ENCODE data around the gene PITPNM2. TPM values are rescaled to one million over a fixed set of nuclear protein-coding genes. Genes with fewer than 3 reads are reported as not detected.

The PITPNM2 gene
- total RNA-seq = 16.5 TPM

DNA sequence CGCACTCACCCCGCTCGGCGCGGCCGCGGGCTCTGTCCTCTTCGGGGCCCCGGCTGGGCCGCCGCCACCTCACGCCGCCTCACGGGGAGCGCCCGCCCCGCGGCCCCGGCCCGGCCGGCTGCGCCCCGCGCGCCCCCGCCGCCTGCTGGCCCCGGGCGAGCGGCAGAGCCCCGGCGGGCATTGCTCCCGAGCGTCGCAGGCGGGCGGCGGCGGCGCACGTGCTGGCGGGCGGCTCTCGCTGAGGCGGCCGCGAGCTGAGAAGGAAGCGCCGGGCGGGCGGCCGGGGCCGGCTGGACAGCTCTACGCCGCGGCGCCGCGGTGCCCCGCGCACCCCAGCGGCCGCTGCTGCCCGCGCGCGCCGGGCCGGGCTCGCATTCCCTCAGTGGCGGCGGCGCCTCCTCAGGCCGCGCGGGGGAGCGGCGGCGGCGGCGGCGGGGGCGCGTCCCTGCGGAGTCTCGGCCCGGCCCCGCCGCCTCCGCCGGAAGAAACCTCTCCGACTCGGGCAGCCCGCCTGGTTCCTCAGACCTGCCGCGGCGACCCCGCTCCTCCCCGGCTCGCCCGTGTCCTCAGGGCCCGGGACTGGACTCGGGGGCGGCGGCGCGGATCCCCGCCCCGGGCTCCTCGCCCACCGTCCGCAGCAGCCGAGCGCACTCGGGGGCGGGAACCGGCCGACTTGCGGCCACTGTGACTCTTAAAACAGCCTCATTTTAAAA, at the start of gene PITPNM2:
Gene PITPNM2 (minus strand): TSS at position 347 of the 713 bp plus-strand sequence. CDS start 116,500 bp downstream, outside the sequence.

Other genes with a start within 250 kb of the PITPNM2 start
- 16.9 TPM for gene ABCB9, start 184.6 kb downstream of the PITPNM2 start, total RNA-seq
- 16.9 TPM for gene OGFOD2, start 175.8 kb downstream of the PITPNM2 start, total RNA-seq
- gene ARL6IP4, start 170.4 kb downstream of the PITPNM2 start, total RNA-seq = 62.0 TPM
- gene MPHOSPH9, start 82.1 kb upstream of the PITPNM2 start, total RNA-seq = 127 TPM
- gene MTRFR, start 82.3 kb upstream of the PITPNM2 start, total RNA-seq = 19.5 TPM
- 94.3 TPM for gene CDK2AP1, start 120.8 kb upstream of the PITPNM2 start, total RNA-seq
- gene SBNO1, start 213.8 kb upstream of the PITPNM2 start, total RNA-seq = 47.3 TPM
- gene KMT5A, start 233.0 kb upstream of the PITPNM2 start, total RNA-seq = 52.7 TPM

Measured in camera-type eye (tissue), 1 donor.